Fibroblast of pulmonary artery (primary cell): ENCODE results near the gene ZNF324B.
"Not testable (repeated sequence)": the region's sequence is repeated elsewhere in the genome, so short reads cannot be mapped to it uniquely, and the experiment has no call there.

Source experiments
- DNase-seq: peaks from one replicate; pipeline ENCODE4 v3.0.0-alpha.2; 2010; ENCODE audit warnings: low read depth
- H3K4me3 ChIP-seq: replicated peaks from 2 replicates; pipeline ENCODE4 v1.5.1; 2011; ENCODE audit warnings: low read depth, mild to moderate bottlenecking, control low read depth, low read length, moderate library complexity
- TF ChIP-seq, protein P1 (sequence below): IDR thresholded peaks from 2 replicates; pipeline ENCODE4 v1.5.1; 2011; ENCODE audit warnings: mild to moderate bottlenecking, control low read depth, low read length, inconsistent platforms; ENCODE audit errors: missing control alignments

The ZNF324B gene

DNA sequence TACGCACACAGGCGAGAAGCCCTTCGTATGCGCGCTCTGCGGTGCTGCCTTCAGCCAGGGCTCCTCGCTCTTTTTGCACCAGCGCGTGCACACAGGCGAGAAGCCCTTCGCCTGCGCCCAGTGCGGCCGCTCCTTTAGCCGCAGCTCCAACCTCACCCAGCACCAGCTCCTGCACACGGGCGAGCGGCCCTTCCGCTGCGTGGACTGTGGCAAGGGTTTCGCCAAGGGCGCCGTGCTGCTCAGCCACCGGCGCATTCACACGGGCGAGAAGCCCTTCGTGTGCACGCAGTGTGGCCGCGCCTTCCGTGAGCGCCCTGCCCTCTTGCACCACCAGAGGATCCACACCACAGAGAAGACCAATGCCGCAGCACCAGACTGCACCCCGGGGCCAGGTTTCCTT, 4.7 kb downstream of the ZNF324B start:
- TF ChIP-seq, protein P1, sequence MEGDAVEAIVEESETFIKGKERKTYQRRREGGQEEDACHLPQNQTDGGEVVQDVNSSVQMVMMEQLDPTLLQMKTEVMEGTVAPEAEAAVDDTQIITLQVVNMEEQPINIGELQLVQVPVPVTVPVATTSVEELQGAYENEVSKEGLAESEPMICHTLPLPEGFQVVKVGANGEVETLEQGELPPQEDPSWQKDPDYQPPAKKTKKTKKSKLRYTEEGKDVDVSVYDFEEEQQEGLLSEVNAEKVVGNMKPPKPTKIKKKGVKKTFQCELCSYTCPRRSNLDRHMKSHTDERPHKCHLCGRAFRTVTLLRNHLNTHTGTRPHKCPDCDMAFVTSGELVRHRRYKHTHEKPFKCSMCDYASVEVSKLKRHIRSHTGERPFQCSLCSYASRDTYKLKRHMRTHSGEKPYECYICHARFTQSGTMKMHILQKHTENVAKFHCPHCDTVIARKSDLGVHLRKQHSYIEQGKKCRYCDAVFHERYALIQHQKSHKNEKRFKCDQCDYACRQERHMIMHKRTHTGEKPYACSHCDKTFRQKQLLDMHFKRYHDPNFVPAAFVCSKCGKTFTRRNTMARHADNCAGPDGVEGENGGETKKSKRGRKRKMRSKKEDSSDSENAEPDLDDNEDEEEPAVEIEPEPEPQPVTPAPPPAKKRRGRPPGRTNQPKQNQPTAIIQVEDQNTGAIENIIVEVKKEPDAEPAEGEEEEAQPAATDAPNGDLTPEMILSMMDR, result no peak
- DNase-seq, result no peak
- H3K4me3 ChIP-seq, result no peak overlapping the region

DNA sequence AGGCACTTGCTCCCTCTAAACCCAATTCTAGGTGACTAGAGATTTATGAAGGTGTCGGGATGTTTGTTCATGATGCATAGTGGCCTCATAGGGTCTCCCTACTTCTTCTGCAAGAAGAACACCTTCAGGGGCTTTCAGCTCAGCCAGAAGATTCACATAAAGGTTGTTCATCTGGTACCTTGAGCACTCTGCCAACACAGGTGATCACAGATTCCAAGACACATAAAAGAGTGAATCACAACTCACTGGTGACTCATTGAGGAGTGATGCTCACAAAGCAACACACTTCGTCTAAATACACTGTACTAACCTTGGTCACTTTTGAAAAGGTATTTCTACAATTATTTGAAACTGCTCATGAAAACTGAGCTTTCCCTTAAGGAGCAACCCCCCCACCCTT, 8.6 kb downstream of the ZNF324B start:
- no peak overlapping the region for H3K4me3 ChIP-seq
- DNase-seq, result no peak
- TF ChIP-seq, protein P1, result no peak

DNA sequence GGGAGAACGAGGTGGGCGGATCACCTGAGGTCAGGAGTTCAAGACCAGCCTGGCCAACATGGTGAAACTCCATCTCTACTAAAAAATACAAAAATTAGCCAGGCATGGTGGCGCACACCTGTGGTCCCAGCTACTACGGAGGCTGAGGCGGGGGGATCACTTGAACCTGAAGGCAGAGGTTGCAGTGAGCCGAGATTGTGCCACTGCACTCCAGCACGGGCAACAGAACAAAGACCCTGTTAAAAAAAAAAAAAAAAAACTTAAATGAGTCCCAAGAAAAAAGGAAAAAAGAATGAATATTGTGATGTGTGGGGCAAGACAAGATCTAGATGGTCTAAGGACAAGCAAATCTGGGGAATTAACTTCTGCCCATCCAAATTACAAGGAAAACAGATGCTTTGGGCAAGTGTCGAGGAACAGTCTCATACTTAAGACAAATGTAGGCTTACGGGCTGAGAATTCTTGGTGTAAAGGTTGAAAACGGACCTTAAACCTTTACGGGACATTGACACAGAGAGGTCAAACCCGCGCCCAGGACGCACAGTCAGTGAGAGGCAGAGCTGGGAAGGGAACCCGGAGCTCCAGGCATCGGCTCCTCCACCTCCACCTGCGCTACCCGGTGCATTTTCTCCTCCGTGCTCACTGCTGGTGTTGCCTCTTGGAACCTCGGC, 14.8 kb downstream of the ZNF324B start:
- TF ChIP-seq, protein P1, result no peak

DNA sequence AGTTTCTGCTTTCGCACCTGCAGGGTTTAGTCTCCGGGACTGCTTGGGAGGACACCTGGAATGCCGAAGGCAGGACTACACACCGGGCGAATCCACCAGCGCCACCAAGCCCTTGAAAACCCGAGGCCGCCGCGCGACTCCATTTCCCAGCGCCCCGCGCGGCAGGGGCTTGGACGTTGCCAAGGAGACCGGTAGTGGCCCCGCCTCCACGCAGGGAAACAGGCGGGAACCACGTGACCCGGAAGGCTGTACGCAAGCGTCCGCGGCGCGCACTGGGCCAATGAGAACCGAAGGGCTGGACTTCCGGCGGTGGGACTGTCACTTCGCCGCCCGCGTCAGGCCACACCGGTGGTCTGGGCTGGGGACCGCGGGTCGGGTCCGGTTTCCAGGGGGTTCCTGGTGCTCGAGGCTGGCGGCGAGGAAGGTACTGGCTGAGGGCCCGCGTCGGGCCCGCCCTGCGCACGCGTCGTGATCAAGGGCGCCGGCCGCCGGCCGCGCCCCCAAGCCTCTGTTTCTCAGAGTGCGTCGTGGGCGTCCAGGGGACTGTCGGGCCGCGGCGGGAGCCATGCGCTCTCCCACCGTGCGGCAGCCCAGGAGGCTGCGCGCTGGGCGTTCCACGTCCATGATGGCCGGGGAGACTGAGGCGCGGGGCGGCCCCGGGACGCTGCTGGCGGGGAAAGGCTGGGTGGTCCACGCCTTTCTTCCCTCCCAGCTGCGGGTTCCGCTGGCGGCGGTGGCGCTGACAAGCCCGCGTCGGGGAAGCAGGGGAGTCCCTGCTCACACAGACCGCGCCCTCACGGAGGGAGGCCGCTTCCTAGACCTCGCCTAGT, 15.6 kb downstream of the ZNF324B start, which contains the start of gene ZNF324:
Gene ZNF324, plus strand, starts transcription at position 321 of the 830 bp plus-strand sequence. CDS start 2,106 bp downstream, outside the sequence.
- H3K4me3 ChIP-seq, result peak within 1 kb of the TSS; percentile 76
- TF ChIP-seq, protein P1, result no peak
- DNase-seq, result peak; percentile 96

More for the DNA sequence above, 14.8 kb downstream of the ZNF324B start:
- DNase-seq, result no peak
- peak overlapping the region; percentile 76 for H3K4me3 ChIP-seq

DNA sequence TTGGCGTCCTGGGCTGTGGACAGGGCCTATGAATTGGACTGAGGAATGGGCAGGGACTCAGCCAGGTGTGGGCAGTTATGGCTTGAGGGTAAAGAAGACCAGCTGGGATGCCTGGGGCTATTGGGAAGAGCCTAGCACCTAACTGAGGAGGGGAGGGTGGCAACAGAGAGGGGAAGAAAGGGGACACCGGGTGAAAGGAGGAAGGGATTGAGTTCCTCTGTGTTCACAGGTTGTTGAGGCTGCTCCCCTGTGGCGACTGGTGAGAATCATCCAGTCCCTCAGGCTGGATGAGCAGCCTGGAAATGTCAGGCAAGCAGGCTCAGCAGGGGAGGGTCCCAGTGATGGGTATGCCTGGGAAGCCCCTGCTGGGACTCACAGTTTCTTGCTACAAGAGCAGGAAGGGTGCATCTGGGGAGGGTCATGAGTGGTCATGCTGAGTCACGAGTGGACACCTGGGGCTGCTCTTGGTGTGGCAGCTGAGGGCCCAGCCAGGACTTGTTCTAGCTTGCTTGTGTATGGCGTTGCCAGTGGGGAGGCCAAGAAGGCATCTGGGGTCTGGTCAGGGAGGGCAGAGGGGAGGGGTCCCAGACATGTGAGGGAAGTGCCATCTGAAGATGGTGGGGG, 16.9 kb downstream of the ZNF324B start:
- TF ChIP-seq, protein P1, result no peak
- peak overlapping the region; percentile 32 for H3K4me3 ChIP-seq
- DNase-seq, result no peak

DNA sequence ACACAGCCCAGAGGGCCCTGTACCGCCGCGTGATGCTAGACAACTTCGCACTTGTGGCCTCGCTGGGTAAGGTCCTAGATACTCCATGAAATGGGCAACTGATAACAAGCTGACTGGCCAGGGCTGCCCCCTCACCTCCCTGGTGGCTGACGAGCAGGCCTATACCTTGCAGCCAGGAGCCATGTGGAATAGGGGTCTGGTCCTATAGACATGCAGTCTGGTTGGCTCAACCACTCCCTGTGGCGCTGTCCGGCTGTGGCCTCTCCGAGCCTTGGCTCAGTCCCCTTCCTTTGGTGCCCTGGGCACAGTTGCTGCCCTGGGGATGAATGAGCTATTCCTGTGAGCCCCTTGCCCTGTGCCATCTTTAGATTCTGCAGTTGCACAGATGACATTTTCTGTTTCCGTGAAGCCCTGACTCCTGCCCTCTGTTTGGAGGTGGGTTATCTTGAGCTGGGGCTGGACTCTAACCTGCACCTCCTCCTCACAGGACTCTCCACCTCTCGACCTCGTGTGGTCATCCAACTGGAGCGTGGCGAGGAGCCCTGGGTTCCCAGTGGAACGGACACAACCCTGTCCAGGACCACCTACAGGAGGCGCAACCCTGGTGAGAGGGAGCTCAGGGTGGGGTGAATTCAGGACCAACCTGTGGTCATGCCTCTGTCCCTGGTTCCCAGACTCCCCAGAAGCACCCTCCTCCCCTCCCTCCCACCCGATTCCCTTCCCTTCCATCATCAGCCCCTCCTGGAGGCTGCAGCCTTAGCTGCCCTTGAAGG, 18.0 kb downstream of the ZNF324B start:
- no peak for DNase-seq
- TF ChIP-seq, protein P1, result no peak
- H3K4me3 ChIP-seq, result no peak overlapping the region

DNA sequence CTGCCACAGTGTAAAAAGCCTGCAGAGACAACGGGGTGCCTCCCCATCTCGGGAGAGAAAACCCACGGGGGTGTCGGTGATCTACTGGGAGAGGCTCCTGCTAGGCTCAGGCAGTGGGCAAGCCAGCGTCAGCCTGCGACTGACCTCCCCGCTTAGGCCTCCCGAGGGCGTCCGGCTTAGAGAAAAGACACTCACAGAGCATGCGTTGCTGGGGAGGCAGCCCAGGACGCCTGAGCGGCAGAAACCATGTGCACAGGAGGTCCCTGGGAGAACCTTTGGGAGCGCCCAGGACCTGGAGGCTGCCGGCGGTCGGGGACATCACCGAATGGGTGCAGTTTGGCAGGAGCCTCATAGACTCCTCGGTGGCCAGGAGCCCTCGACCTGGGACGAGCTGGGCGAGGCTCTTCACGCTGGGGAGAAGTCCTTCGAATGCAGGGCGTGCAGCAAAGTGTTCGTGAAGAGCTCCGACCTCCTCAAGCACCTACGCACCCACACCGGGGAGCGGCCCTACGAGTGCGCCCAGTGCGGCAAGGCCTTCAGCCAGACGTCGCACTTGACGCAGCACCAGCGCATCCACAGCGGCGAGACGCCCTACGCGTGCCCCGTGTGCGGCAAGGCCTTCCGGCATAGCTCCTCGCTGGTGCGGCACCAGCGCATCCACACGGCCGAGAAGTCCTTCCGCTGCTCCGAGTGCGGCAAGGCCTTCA, 19.6 kb downstream of the ZNF324B start:
- not testable (repeated sequence) for DNase-seq, H3K4me3 ChIP-seq
